DND-41 (cell line): ENCODE data around the gene STK11IP.

Experiments used
- ATAC-seq: fragments of 200-7000 bp; cut with Tn5 transposase; 3 replicates; pipeline ENCODE4 v1.9.1; 2021; ENCODE audit warnings: low read depth; ENCODE audit not compliant: insufficient read depth
- DNase-seq: peaks from one replicate; pipeline ENCODE4 v3.0.0-alpha.2; 2020
- H2AFZ ChIP-seq: 2 replicates; pipeline ENCODE4 v1.6.0; 2012; ENCODE audit warnings: low read depth, low read length
- H3K27ac ChIP-seq: 2 replicates; pipeline ENCODE4 v1.5.1; 2012; ENCODE audit warnings: low read length, inconsistent platforms
- H3K27me3 ChIP-seq: fragments of 200-600 bp; sonication (generic); 2 replicates; pipeline ENCODE4 v1.6.0; 2012; ENCODE audit warnings: low read length, mild to moderate bottlenecking, inconsistent platforms; ENCODE audit not compliant: insufficient read depth, poor library complexity
- H3K36me3 ChIP-seq: 2 replicates; pipeline ENCODE4 v1.5.1; 2012; ENCODE audit warnings: low read length, inconsistent platforms; ENCODE audit not compliant: insufficient read depth
- H3K4me1 ChIP-seq: 2 replicates; pipeline ENCODE4 v1.5.1; 2012; ENCODE audit warnings: mild to moderate bottlenecking, low read length; ENCODE audit not compliant: insufficient read depth
- H3K4me2 ChIP-seq: 2 replicates; pipeline ENCODE4 v1.6.0; 2012; ENCODE audit warnings: mild to moderate bottlenecking, moderate library complexity, low read length, inconsistent platforms; ENCODE audit not compliant: insufficient read depth
- H3K4me3 ChIP-seq, 2 experiments: fragments of 200-600 bp in 1 of 2; shearing (Covaris generic) in 1 of 2; 2 replicates each; pipeline ENCODE4 v1.5.1; 2012 to 2016; ENCODE audit warnings: inconsistent platforms in 2 of 2, low read length in 2 of 2, mild to moderate bottlenecking in 2 of 2, low read depth in 1 of 2, moderate library complexity in 1 of 2
- H3K79me2 ChIP-seq: 2 replicates; pipeline ENCODE4 v1.6.0; 2012; ENCODE audit warnings: low read length, inconsistent platforms; ENCODE audit not compliant: insufficient read depth
- H3K9ac ChIP-seq: 2 replicates; pipeline ENCODE4 v1.6.0; 2012; ENCODE audit warnings: low read depth, mild to moderate bottlenecking, inconsistent platforms, low read length, moderate library complexity
- H3K9me3 ChIP-seq: 2 replicates; pipeline ENCODE4 v1.5.1; 2012; ENCODE audit warnings: low read length, moderate library complexity, mild to moderate bottlenecking, inconsistent platforms; ENCODE audit not compliant: insufficient read depth, severe bottlenecking
- H4K20me1 ChIP-seq: 2 replicates; pipeline ENCODE4 v1.6.0; 2012; ENCODE audit warnings: low read length; ENCODE audit not compliant: insufficient read depth
- EZH2 ChIP-seq: IDR thresholded peaks from 3 replicates; pipeline ENCODE4 v1.6.1; 2012; ENCODE audit warnings: borderline replicate concordance, low read depth, mild to moderate bottlenecking, moderate library complexity, low read length, inconsistent platforms; ENCODE audit not compliant: severe bottlenecking
- TF ChIP-seq, protein P1 (sequence below): IDR thresholded peaks from 2 replicates; pipeline ENCODE4 v1.5.1; 2012; ENCODE audit warnings: borderline replicate concordance, low read length, moderate library complexity, mild to moderate bottlenecking; ENCODE audit not compliant: poor library complexity, severe bottlenecking; ENCODE audit errors: extremely low read depth

Gene STK11IP

DNA sequence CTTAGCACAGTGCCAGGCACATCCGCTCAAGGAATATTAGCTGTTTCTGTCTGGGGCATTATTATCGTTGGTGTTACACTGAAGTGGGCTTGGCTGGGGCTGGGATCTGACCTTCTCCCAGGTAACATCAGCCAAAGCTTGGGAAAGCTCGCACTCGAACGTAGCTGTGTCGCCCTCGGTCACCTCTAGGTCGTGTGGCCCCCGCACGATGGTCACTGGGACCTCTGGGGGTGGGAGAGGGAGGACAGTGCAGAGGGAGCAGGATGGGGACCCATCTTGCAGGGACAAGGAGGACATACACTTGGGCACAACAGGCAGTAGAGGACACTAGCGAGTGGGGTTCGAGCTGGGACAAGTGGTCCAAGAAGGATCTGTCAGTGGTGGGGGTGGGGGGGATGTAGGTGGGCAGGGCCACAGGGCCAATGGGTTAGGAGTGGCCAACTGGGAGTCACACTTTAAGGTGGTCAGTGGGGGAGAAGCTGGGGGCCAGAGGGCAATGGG, 44.1 kb upstream of the STK11IP start:
- Histone ChIP-seq H3K79me2 (no peaks in the 10 kb centered on the region), H3K4me2 (no peak overlapping the region), H3K9me3 (no peaks in the 10 kb centered on the region), H3K27ac (no peak overlapping the region), H3K9ac (no peak overlapping the region), H4K20me1 (no peaks in the 10 kb centered on the region), H3K4me1 (no peaks in the 10 kb centered on the region), H3K36me3 (no peaks in the 10 kb centered on the region), H3K4me3 (no peak overlapping the region), H3K27me3 (no peaks in the 10 kb centered on the region), H2AFZ (no peak overlapping the region)
- TF ChIP-seq, protein P1, sequence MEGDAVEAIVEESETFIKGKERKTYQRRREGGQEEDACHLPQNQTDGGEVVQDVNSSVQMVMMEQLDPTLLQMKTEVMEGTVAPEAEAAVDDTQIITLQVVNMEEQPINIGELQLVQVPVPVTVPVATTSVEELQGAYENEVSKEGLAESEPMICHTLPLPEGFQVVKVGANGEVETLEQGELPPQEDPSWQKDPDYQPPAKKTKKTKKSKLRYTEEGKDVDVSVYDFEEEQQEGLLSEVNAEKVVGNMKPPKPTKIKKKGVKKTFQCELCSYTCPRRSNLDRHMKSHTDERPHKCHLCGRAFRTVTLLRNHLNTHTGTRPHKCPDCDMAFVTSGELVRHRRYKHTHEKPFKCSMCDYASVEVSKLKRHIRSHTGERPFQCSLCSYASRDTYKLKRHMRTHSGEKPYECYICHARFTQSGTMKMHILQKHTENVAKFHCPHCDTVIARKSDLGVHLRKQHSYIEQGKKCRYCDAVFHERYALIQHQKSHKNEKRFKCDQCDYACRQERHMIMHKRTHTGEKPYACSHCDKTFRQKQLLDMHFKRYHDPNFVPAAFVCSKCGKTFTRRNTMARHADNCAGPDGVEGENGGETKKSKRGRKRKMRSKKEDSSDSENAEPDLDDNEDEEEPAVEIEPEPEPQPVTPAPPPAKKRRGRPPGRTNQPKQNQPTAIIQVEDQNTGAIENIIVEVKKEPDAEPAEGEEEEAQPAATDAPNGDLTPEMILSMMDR = no peak
- no peak for TF ChIP-seq EZH2
- DNase-seq (no peak), ATAC-seq (no peak)

DNA sequence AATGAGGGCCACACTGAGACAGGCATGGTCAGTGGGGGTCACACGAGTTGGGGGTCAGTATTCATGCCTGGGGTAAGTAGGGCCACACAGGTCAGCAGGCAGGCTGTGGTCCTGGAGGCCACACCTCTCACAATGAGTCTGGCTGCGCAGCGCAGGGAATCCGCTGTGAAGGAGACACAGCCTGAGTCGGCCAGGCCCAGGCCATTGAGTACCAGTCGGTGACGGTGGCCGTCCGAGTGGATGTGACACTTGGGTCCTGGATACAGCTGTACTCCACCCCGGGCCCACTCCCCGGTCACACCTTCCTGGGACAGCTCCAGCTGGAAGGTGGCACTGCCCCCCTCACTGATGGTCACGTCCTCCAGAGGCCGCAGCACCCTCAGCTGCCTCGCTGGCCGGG, 43.3 kb upstream of the STK11IP start:
- Histone ChIP-seq H3K36me3 (no peaks in the 10 kb centered on the region), H2AFZ (no peak overlapping the region), H3K27me3 (no peaks in the 10 kb centered on the region), H4K20me1 (no peaks in the 10 kb centered on the region), H3K79me2 (no peaks in the 10 kb centered on the region), H3K4me3 (no peak overlapping the region), H3K9me3 (no peaks in the 10 kb centered on the region), H3K9ac (no peak overlapping the region), H3K4me2 (no peak overlapping the region), H3K27ac (no peak overlapping the region), H3K4me1 (no peaks in the 10 kb centered on the region)
- no peak for TF ChIP-seq EZH2
- TF ChIP-seq, protein P1 = no peak
- DNase-seq (no peak), ATAC-seq (no peak)

DNA sequence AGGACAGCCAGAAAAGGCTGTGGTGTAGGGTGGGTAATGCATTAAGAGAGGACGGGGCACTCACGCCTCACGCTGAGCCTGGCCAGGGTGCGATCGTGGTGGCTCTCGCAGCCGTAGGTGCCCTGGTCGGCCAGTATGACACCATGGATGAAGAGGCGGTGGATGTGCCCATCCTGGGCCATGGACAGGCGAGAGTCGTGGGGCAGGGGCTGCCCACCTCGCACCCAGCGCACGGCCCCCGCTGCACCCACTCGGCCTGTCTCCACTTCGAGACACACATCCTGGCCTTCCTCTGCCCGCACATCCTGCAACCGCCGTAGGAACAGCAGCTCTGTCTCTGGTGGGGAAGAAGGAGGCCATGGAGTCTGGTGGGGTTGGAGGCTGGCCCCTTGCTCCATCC, 41.7 kb upstream of the STK11IP start:
- Histone ChIP-seq H3K9ac (no peak overlapping the region), H3K9me3 (no peaks in the 10 kb centered on the region), H3K36me3 (no peaks in the 10 kb centered on the region), H4K20me1 (no peaks in the 10 kb centered on the region; the same call in 1 of the 2 replicates), H2AFZ (no peak overlapping the region), H3K79me2 (no peaks in the 10 kb centered on the region), H3K27ac (no peak overlapping the region), H3K4me2 (no peak overlapping the region), H3K4me3 (no peak overlapping the region), H3K27me3 (no peaks in the 10 kb centered on the region), H3K4me1 (no peaks in the 10 kb centered on the region)
- no peak for TF ChIP-seq EZH2
- TF ChIP-seq, protein P1 = no peak
- DNase-seq (no peak), ATAC-seq (no peak)

DNA sequence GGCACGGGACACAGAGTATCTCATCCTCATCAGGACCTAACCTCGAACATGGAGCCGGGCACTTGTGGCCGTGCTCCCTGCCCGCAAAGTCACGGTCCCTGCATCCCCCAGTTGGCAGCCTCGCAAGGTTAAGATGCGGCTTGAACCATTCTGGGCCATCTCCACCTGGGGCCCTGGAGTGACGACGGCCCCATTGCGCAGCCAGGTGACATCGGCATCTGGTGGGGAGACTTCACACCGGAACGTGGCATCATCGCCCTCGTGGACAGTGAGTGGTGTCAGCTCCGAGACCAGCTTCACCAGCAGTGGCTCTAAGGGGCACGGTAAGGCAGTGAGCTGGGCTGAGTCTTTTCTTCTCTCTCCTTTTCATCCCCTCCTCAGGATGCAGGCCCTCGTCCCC, 41.2 kb upstream of the STK11IP start:
- TF ChIP-seq, protein P1 = no peak
- TF ChIP-seq EZH2 = no peak
- H3K27me3 ChIP-seq = no peaks in the 10 kb centered on the region
- no peak for ATAC-seq
- no peaks in the 10 kb centered on the region for H3K79me2 ChIP-seq
- no peak overlapping the region for H3K4me2 ChIP-seq
- H3K27ac ChIP-seq = no peak overlapping the region
- H3K9ac ChIP-seq = no peak overlapping the region
- H2AFZ ChIP-seq = no peak overlapping the region
- no peak for DNase-seq
- no peaks in the 10 kb centered on the region for H3K9me3 ChIP-seq
- no peaks in the 10 kb centered on the region for H3K4me1 ChIP-seq
- H3K4me3 ChIP-seq = no peak overlapping the region
- no peaks in the 10 kb centered on the region for H3K36me3 ChIP-seq
- no peaks in the 10 kb centered on the region; the same call in 1 of the 2 replicates for H4K20me1 ChIP-seq
